Adrenal gland (tissue), 12 donors: Measurements from ENCODE around the gene ZNF644. TPM values are rescaled to one million over a fixed set of nuclear protein-coding genes. Genes with fewer than 3 reads are reported as not detected.
A peak's percentile ranks its signal among the peaks of the same experiment; 100 is the strongest.

ENCODE experiments used
- DNase-seq, 7 donors: peaks; one replicate each; pipeline ENCODE4 v3.0.0-alpha.2; 2019 to 2020
- H3K27ac ChIP-seq, 5 donors: fragments of 200-600 bp; sonication (generic) in 4 of 5; 1 replicate in 3 of 5; 2 replicates in 2 of 5; pipeline versions ENCODE4 v1.5.1 to v1.8.0; 2016 to 2020; ENCODE audit warnings: mild to moderate bottlenecking in 1 of 5
- H3K27me3 ChIP-seq: fragments of 200-600 bp; 2 replicates; pipeline ENCODE4 v1.8.0; 2021
- H3K36me3 ChIP-seq, 2 donors: fragments of 200-600 bp; replicated peaks in 1 of 2; 1 replicate in 1 of 2; 2 replicates in 1 of 2; pipeline versions ENCODE4 v1.5.1 to v1.8.0; 2018 to 2022
- H3K4me1 ChIP-seq, 2 donors: fragments of 200-600 bp; replicated peaks in 1 of 2; 1 replicate in 1 of 2; 2 replicates in 1 of 2; pipeline versions ENCODE4 v1.5.1 to v1.8.0; 2018 to 2021
- H3K4me3 ChIP-seq, 4 donors: fragments of 200-600 bp; sonication (generic) in 3 of 4; one replicate each; pipeline ENCODE4 v1.5.1; 2016 to 2018
- H3K9me3 ChIP-seq, 3 donors: fragments of 200-600 bp; sonication (generic) in 1 of 3; replicated peaks in 1 of 3; 1 replicate in 2 of 3; 2 replicates in 1 of 3; pipeline versions ENCODE4 v1.5.1 to v1.8.0; 2016 to 2021
- POLR2A ChIP-seq, 2 donors: fragments of 450-650 bp; IDR thresholded peaks; one replicate each; pipeline ENCODE4 v1.6.1; 2017; ENCODE audit warnings: antibody characterized with exemption in 2 of 2, mild to moderate bottlenecking in 2 of 2, moderate library complexity in 1 of 2
- WGBS, 4 donors: extraction: QIAGEN DNeasy Blood & Tissue Kit in 2 of 4; methylation state at CpG; one replicate each; pipeline versions ENCODE4 v1.1.5 to v1.1.7; 2013 to 2017; 5-methylcytosine and 5-hydroxymethylcytosine counted together
- intact Hi-C, 2 donors: fragments of 100-400 bp; cut with DNase I; formaldehyde crosslinking; loops; one replicate each; pipeline versions ENCODE4 v1.14.1 to v1.15.0; 2022 to 2023
- polyA plus RNA-seq, 3 donors: library from polyadenylated mRNA; stranded (reverse); fragments of 200-250 nt in 2 of 3; fragments of 350-450 nt in 1 of 3; fragmentation: Illumina TruSeq in 1 of 3; extraction: RNeasy Lipid Tissue Mini Kit (QIAGEN cat#74804) in 1 of 3; gene quantifications; one replicate each; pipeline ENCODE4 v1.2.3, GENCODE V29; 2013 to 2014
- total RNA-seq, 9 donors: library from RNA; depleted of rRNA in 4 of 9; stranded (reverse); fragments of >200 nt in 4 of 9; fragments of 120-200 nt in 1 of 9; fragmentation: NEBNext Ultra II Directional in 1 of 9; extraction: Animal tissue kit (Norgen Biotek cat#: 25700) in 1 of 9; gene quantifications; one replicate each; pipeline versions ENCODE4 v1.1.0 to v1.2.4, GENCODE V29; 2013 to 2023
- TF ChIP-seq, protein P1 (sequence below), 6 experiments: fragments of 450-650 bp in 4 of 6; fragments of 200-600 bp in 2 of 6; sonication (generic) in 1 of 6; IDR thresholded peaks; 1 replicate in 5 of 6; 2 replicates in 1 of 6; pipeline versions ENCODE4 v1.5.1 to v1.8.0; 2016 to 2021; ENCODE audit warnings: antibody characterized with exemption in 6 of 6, mild to moderate bottlenecking in 2 of 6, moderate library complexity in 1 of 6
- donor health status: healthy with polysubstance abuse.
- donor health status: Bipolar disorder and iron deficiency.
- donor health status: DM: yes; HTN: yes; CAD: no.
- donor health status: DM: no; HTN: no; CAD: no.
- donor health status: DM: no; HTN: no; CAD: no.
- donor health status: DM: yes; HTN: yes; CAD: no.

ZNF644 gene
- total and polyA plus RNA-seq, 12 donors, result 15.7 to 60.2 (median 33.3) TPM

DNA sequence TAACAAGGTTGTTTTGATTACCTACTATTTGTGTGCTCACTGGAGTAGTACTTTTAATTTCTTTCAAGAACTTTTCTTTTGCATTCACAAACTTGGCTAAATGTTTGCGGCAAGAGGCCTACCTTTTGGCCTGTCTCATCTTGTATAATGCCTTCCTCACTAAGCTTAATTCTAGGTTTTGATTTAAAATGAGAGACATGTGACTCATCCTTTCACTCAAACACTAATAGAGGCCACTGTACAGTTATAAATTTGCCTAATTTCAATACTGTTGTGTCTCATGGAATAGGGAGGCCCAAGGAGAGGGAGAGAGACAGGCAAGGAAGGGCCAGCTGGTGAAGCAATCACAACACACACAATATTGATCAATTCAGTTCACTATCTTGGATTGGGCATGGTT, 66.1 kb downstream of the ZNF644 start:
- no peaks in the 10 kb centered on the region for H3K9me3 ChIP-seq
- WGBS, 4 donors, result 96 to 100% (median 97%) methylated on average over 1 of the region's 1 CpG
- TF ChIP-seq, protein P1, sequence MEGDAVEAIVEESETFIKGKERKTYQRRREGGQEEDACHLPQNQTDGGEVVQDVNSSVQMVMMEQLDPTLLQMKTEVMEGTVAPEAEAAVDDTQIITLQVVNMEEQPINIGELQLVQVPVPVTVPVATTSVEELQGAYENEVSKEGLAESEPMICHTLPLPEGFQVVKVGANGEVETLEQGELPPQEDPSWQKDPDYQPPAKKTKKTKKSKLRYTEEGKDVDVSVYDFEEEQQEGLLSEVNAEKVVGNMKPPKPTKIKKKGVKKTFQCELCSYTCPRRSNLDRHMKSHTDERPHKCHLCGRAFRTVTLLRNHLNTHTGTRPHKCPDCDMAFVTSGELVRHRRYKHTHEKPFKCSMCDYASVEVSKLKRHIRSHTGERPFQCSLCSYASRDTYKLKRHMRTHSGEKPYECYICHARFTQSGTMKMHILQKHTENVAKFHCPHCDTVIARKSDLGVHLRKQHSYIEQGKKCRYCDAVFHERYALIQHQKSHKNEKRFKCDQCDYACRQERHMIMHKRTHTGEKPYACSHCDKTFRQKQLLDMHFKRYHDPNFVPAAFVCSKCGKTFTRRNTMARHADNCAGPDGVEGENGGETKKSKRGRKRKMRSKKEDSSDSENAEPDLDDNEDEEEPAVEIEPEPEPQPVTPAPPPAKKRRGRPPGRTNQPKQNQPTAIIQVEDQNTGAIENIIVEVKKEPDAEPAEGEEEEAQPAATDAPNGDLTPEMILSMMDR (IDR thresholded peaks at IDR 0.05), result no peak
- TF ChIP-seq POLR2A (IDR thresholded peaks at IDR 0.05), result no peak
- H3K27me3 ChIP-seq, result no peaks in the 10 kb centered on the region
- H3K4me3 ChIP-seq, result no peak overlapping the region
- H3K36me3 ChIP-seq, result no peaks in the 10 kb centered on the region
- DNase-seq, result no peak
- H3K4me1 ChIP-seq, result peaks cover 9 to 16% of the 10 kb centered on the region in 2 donors
- H3K27ac ChIP-seq, result no peak overlapping the region
- intact Hi-C loops, result no loop called here

DNA sequence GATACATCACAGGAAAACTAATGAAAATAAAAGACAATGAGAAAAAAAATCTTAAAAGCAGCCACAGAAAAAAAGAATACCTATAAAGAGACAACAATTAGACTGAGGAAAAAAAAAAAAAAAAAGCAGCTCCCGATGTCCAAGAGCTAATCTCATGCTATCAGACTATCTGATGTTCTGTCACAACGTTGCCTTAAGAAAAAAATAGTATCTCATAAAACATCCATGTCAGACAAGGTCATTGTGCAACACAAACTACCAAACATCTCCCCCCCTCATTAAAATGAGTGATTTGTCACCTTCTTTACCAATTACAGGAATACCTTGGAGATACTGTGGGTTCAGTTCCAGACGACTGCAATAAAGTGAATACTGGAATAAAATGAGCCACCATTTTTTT, 68.9 kb downstream of the ZNF644 start:
- H3K27me3 ChIP-seq, result no peaks in the 10 kb centered on the region
- intact Hi-C loops, result no loop called here
- H3K9me3 ChIP-seq, result no peaks in the 10 kb centered on the region
- no peaks in the 10 kb centered on the region for H3K36me3 ChIP-seq
- 34 to 50% (median 38%) methylated on average over 3 of the region's 3 CpGs for WGBS, 4 donors
- no peak for TF ChIP-seq POLR2A (IDR thresholded peaks at IDR 0.05)
- TF ChIP-seq, protein P1 (IDR thresholded peaks at IDR 0.05), result no peak
- no peak overlapping the region for H3K27ac ChIP-seq
- H3K4me3 ChIP-seq, result no peak overlapping the region
- peak in 1 of 7 donors; percentile 10 for DNase-seq
- peaks cover 0 to 21% of the 10 kb centered on the region in 2 donors for H3K4me1 ChIP-seq

DNA sequence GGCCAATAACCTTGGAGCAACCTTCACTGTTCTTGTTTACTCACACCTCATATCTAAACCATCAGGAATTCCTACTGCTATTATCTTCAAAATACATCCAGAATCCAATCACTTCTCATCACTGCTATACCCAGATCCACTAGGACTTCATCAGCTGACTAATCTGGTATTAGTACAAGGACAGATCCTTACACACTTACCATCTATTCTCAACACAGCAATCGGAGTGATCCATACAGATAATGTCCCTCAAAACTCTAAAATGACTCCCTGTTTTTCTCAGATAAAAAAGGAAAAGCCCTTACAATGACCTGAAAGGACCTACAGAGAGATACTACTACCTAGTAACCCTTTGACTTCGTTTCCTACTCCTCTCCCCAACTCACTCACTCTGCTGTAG, 70.8 kb downstream of the ZNF644 start:
- H3K27ac ChIP-seq, result no peak overlapping the region
- H3K27me3 ChIP-seq, result no peaks in the 10 kb centered on the region
- H3K36me3 ChIP-seq, result no peaks in the 10 kb centered on the region
- intact Hi-C loops, result no loop called here
- peaks cover 0 to 32% of the 10 kb centered on the region in 2 donors for H3K4me1 ChIP-seq
- no peak for DNase-seq
- H3K4me3 ChIP-seq, result no peak overlapping the region
- H3K9me3 ChIP-seq, result no peaks in the 10 kb centered on the region
- WGBS, 4 donors, result 61 to 79% (median 75%) methylated on average over 2 of the region's 2 CpGs
- TF ChIP-seq, protein P1 (IDR thresholded peaks at IDR 0.05), result no peak

DNA sequence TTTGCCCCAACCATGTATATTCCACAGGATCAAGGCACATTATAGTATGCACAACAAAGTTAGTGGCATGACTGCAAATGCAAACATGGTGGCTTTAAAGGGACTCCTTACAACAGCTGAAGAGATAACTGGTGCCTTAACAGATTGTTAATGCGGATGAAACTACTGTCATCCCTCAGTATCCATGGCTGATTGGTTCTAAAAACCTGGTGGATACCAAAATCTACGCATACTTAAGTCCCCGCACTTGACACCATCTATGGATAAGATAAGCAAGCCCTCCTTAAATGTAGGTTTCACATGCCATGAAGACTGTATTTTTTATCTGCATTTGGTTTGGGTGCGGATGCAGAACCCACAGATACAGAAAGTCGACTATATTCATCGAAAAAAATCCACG, 73.5 kb downstream of the ZNF644 start:
- TF ChIP-seq, protein P1 (IDR thresholded peaks at IDR 0.05), result no peak
- no peak for TF ChIP-seq POLR2A (IDR thresholded peaks at IDR 0.05)
- Histone ChIP-seq H3K27me3 (no peaks in the 10 kb centered on the region), H3K27ac (no peak overlapping the region), H3K36me3 (no peaks in the 10 kb centered on the region), H3K4me3 (no peak overlapping the region), H3K9me3 (no peaks in the 10 kb centered on the region), H3K4me1 (peaks cover 0 to 39% of the 10 kb centered on the region in 2 donors)
- no peak for DNase-seq
- 86 to 99% (median 97%) methylated on average over 7 of the region's 7 CpGs for WGBS, 4 donors
- intact Hi-C loops, result no loop called here
